Measurements from ENCODE around the gene ADAMTS17.

Gene ADAMTS17

DNA sequence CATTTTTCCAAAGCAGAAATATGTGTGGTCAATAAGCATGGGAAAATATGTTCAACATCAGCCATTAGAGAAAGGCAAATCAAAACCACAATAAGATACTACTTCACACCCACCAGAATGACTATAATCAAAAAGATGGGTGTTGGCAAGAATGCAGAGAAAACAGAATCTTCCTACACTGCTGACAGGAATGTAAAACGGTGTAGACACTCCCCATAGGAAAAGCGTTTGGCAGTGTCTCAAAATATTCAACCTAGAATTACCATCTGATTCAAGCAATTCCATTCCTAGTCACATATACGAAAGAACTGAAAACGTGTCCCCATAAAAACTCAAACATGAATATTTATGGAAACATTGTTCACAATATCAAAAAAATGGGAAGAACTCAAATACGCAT lies 123.3 kb downstream of the ADAMTS17 start:
- no peak for DNase-seq

- DNase-seq = no peak
Measured at GRCh38 chr15:100216182-100216581, 125.6 kb downstream of the ADAMTS17 start.

DNA sequence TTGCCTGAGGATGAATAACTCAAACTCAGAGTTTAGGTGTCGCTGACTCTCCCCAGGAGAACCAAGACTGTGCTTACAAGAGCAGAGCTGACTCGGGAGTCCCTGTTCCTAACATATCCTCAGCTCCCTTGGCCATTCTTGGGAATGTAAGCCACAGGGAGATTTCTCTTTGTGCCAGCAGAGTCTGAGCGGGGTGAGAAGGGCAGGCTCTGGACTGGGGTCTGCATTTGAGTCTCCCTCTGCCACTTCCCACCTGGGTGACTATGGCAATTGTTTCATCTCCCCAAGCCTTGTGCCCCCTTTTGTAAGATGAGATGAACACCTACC lies 126.0 kb downstream of the ADAMTS17 start:
- DNase-seq = no peak

DNA sequence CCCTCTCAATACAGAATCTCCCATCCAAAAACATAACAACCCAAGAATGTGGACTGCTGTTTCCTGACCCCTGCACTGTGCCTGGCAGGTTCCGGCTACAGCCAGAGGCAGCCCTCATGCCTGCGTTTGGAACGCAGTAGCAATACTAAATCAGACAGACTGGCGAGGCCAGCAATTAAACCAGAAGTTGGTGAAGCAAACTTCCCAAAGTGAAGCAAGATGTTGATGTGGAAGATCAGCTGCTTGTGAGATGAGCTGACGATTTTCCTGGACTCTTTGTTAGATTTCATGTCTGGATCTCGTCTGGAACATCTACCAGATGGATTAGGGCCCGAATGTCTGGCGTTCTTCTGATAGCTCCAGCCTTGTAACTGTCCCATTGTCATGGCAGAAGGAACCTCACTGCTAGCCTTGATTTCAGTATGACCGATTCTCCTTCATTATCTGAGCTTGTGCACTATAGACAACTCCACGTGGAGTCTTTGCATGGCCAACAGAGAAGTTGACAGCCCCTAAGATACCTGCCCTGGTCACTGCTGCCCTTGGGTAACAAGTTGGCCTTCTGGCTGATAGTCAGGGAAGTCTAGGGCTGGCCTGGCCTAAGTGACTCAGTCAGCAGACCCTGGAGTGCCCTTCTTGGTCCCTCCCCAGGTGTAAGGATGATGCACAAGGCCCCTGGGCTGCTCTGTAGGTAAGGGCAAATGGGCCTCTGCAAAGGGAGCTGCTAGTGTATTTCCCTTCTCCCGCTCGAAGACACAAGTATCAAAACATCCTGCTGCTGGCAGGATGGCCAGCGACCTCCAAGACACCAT lies 126.5 kb downstream of the ADAMTS17 start:
- no peak for DNase-seq

- DNase-seq = no peak
Measured at GRCh38 chr15:100211855-100212850, 129.6 kb downstream of the ADAMTS17 start.

GRCh38 chr15:100210338-100210737 lies 131.4 kb downstream of the ADAMTS17 start:
- DNase-seq = no peak

DNA sequence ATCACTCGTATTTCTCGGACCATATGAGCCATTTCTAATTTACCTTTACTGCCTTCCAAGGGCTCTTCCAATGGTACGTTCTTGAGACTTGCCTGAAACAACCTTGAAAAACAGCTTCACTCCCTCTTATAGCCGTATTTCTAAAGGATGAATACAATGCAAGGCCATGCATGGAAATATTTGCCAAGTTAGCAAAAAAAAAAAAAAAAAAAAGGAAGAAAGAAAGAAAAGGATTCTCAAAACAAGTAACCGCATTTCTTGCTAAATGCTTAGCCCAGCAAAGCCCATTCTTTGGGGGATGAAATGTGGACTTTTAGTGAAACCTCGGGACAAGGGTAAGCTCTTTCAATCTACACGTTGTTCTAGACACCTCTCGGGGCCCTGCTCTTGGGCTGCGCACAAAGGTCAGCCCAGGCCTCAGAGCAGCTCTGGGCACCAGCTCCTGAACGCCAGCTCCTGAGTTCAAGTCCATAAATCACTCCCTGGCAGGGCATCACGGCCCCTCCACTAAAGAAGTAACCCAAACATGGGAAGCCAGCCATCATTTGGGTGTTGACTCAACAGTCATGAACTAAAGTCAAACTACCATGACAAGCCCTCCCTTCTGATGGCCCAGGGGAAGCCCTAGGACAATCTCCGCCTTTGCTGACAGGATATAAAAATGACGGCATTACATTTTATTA lies 132.7 kb downstream of the ADAMTS17 start:
- DNase-seq = no peak

DNA sequence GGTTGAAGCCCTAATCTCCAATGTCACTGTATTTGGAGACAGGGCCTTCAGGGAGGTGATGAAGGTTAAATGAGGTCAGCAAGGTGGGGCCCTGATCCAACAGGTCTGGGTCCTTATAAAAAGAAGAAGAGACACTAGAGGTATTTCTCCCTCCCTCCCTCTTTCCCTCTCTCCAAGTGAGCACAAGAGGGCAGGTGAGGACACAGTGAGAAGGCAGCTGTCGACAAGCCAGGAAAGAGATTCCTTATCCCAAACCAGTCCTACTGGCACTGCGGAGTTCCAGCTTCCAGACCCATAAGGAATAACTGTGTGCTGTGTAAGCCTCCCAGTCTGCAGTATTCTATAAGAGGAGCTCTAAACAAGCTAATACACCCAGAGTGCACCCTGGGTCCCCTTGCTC lies 134.7 kb downstream of the ADAMTS17 start:
- no peak for DNase-seq

DNA sequence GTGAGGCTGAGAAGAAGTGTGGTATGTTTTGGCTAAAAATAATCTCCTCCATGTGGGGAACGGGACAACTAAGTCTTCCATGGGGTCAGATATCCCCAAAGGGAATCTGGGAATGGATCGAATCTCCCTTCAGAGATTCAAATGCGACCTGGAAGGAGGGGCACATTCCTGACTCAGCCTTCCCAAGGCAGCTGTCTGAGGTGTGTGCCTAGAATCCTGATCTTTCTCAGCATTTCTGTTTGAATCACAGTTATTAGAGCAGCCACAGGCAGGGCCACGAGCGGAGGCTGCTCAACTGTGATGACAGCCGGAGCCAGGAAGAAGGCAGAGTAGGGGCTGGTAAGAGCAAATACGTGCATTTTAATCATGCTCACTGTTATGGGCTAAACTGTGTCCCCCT lies 135.1 kb downstream of the ADAMTS17 start:
- no peak for DNase-seq

DNA sequence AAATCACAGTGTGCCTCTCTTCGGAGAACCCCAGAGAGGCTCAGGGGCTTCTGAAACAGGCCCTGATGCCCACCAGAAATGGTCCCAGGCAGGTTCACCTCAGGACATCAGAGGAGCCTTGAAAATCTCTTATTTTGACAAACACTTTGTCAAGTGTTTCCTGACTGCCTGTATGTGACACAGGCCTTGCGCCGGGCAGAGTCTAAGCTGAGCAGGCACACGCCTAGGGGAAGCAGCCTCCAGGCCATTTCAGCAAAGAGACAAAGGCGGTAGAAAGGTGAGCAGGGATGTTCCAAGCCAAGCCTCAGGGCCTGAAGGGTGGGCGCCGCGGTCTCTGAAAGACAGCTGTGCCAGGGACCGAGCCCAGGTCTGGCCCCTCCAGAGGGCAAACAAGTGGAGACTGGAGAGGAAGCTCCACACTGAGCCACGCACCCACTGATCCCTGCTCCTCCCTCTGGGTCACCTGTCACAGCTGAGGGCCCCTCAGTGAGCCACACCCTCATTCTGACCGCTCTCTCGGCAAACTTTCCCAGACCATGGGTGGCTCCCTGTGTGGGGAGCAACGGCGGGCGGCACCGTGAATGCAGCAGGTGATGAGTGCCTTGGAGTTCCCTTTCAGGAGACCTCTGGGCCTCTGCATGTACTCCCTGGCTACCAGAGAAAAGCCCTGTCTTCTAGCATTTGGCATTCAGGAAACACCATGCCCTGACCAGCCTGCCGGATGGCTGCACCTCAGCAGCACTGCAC lies 136.1 kb downstream of the ADAMTS17 start:
- no peak for DNase-seq

DNA sequence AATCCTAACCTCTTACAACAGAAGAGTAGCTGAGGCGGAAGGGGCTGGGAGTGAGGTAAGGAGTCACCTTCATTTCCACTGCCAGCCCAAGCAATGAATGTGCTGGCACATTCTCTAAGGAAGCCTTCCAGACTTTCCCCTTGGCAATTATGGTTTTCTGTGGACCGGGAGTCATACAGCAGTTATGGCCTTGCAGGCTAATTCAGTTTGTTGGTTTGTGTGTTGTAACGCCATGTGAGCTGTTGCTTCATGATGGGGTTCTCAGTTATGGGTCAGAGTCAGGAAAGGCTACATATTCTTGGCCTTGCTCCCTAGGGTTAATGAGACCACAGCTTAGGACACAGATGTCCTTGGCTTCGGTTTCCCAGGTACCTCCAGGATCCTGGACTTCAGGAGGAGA lies 137.0 kb downstream of the ADAMTS17 start:
- DNase-seq = no peak

DNA sequence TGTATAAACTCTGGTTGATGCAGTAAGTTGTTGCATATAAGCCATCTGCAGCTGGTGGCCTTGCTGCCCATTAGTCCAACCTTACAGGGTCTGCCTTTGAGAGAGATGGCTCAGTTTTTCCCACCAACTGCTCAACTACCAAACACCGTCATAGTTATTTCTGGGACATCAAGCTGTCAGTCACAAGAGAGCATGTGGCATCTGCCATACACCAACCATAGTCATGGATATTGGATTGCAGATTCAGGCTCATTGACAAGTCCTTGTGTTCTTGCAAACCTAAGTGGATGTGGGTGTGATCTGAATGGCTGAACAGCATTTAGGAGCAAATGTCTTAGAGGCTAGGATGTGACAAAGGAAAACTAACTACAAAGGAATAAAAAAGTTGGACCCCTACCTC lies 137.6 kb downstream of the ADAMTS17 start:
- DNase-seq = no peak

GRCh38 chr15:100202309-100202960 lies 139.3 kb downstream of the ADAMTS17 start:
- no peak for DNase-seq

GRCh38 chr15:100201376-100202280 lies 140.1 kb downstream of the ADAMTS17 start:
- DNase-seq = no peak

DNA sequence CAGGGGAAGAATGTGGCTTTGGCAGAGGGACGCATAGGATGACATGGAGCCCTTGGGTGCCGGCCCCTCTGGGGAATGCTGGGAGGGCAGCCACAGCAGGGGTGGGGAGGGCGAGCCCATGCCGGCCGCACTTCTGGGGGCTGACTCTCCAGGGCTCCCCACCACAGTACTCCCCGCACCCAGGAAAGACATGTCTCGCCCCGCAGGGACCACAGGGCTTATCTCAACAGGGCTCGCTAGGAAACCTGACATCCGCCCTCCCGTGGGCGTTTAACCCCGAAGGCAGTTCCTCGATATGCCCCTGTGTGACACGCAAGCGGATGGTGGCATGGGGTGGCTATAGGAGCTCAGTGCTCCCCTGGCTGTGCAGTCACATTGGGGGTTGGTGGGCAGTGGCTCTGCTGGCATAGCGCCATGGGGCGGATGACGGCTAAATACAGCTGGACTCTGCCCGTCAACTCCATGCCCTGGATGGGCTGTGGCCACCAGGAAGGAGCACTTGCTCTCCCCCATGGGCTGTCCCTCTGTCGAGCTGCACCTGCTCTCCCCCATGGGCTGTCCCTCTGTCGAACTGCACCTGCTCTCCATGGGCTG lies 141.4 kb downstream of the ADAMTS17 start:
- no peak for DNase-seq

DNA sequence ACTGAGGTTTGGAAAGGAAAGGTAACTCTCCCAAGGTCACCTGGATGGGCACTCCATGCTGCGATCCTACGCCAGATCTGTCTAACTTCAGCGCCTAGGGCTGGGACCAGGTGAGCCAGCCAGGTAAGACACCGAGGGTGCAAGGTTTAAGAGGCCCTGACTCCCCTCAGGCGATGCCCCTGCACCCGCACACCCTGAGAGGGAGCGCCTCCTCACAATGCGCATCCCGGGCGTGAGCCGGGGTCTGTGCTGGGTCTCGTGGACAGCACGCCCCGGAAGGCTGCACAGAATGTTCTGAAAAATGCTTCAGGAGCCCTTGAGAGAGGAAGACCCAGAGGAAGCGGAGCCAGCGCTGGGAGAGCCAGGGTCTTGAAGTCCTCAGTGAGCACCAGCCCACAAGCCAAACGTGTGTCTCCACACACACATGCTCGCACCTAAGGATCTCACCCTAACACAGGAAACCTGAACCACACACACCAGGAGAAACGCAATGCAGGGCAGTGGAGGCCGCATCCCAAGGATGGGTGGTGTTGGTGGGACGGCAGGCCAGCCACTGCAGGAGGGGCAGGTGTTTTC lies 142.0 kb downstream of the ADAMTS17 start:
- DNase-seq = no peak

DNA sequence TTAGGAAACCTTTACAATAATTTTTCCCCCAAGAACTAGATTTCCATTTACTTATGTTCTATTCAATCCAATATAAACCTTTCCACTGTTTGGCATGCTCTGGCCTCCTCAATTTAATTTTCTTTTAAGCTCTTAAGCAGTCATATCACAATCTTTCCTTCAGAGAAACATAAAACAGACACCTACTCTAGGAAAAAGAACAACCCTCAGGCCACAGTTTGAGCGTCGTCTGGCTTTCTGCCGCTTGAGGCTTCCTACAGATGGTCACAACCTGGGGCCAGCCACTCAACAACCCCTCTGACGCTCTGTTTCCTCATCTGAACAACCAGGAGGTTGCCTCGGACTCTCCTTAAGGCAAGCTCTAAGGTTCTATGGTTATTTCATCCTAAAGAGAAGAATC lies 143.3 kb downstream of the ADAMTS17 start:
- DNase-seq = no peak

- DNase-seq = no peak
Measured at GRCh38 chr15:100196326-100197058, 145.3 kb downstream of the ADAMTS17 start.

GRCh38 chr15:100194996-100195395 lies 146.8 kb downstream of the ADAMTS17 start:
- DNase-seq = no peak
